Measurements from ENCODE around the gene ILKAP. TPM values are rescaled to one million over a fixed set of nuclear protein-coding genes. Genes with fewer than 3 reads are reported as not detected.

ILKAP gene
- total and polyA plus RNA-seq, 2 donors (not counting 1 experiment from before 2014, with no cell fraction given): 82.5 to 98.6 TPM

DNA sequence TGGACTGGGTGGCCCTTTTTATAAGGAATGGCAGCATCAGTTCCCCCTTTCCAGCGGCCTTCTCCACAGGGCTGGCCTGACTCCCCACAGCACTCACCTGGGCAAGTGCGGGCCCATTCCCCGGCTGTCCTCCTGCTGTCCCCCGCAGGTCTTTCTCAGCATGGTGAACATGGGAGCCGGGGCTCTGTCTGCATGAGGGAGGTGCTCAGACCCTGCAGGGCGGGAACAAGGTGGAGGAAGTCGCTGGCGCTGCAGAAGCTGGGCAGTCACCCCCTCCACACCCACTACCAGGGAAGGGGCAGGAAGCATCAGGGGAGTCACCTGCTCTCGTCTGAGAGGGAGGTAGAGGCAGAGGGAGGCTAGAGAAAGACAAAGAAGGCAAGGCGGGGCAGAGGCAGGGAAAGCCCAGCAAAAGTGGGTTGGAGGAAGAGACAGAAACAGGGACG is 24.1 kb upstream of the ILKAP start:
- H3K4me3 Mint-ChIP-seq: no peak overlapping the region

More for the DNA sequence above, 24.1 kb upstream of the ILKAP start:
- Histone ChIP-seq H3K79me2 (ENCODE audit: control insufficient read depth, insufficient read depth, low read length) (no peaks in the 10 kb centered on the region), H4K20me1 (ENCODE audit: control insufficient read depth, insufficient read depth, low read length, poor library complexity, severe bottlenecking) (no peaks in the 10 kb centered on the region), H3K36me3 (replicated peaks in 1 of 2; ENCODE audit: control extremely low read depth in 1 of 2, control insufficient read depth in 1 of 2, extremely low read depth in 1 of 2, insufficient read depth in 2 of 2, low read length in 1 of 2) (peaks cover 0 to 2% of the 10 kb centered on the region in 2 experiments), H3K9ac (ENCODE audit: low read length) (no peak overlapping the region), H3K4me3 (ENCODE audit: control extremely low read depth in 1 of 5, extremely low read depth in 1 of 5, insufficient read depth in 1 of 5, low read depth in 2 of 5, low read length in 4 of 5) (no peak overlapping the region), H2AFZ (ENCODE audit: insufficient read depth, low read depth, low read length, poor library complexity, severe bottlenecking) (no peak overlapping the region), H3K27ac (ENCODE audit: low read length in 2 of 2) (no peak overlapping the region), H3K27me3 (replicated peaks in 1 of 4; ENCODE audit: control extremely low read depth in 1 of 4, control insufficient read depth in 3 of 4, insufficient read depth in 4 of 4, low read length in 3 of 4) (peaks cover 0 to 5% (median 0%) of the 10 kb centered on the region in 4 experiments), H3K9me3 (ENCODE audit: control extremely low read depth in 1 of 3, control insufficient read depth in 2 of 3, insufficient read depth in 1 of 3, low read length in 2 of 3) (peaks cover 0 to 15% (median 0%) of the 10 kb centered on the region in 3 donors), H3K4me2 (replicated peaks; ENCODE audit: low read depth, low read length, poor library complexity, severe bottlenecking) (no peak overlapping the region), H3K4me1 (ENCODE audit: control insufficient read depth in 2 of 2, insufficient read depth in 2 of 2, low read length in 2 of 2) (peaks cover 7 to 14% of the 10 kb centered on the region in 2 donors)
- no peak for ATAC-seq (ENCODE audit: low read depth)
- Mint-ChIP-seq H3K27me3 (peaks cover 10% of the 10 kb centered on the region), H3K4me1 (peaks cover 17% of the 10 kb centered on the region), H3K9me3 (ENCODE audit: insufficient read depth) (no peaks in the 10 kb centered on the region), H3K27ac (no peak overlapping the region)
- POLR2A ChIA-PET: no interaction called here
- TF ChIP-seq EZH2 (IDR thresholded peaks at IDR 0.05; ENCODE audit: borderline replicate concordance, insufficient read depth, low read depth, low read length, poor library complexity, severe bottlenecking): no peak
- TF ChIP-seq, protein P1, sequence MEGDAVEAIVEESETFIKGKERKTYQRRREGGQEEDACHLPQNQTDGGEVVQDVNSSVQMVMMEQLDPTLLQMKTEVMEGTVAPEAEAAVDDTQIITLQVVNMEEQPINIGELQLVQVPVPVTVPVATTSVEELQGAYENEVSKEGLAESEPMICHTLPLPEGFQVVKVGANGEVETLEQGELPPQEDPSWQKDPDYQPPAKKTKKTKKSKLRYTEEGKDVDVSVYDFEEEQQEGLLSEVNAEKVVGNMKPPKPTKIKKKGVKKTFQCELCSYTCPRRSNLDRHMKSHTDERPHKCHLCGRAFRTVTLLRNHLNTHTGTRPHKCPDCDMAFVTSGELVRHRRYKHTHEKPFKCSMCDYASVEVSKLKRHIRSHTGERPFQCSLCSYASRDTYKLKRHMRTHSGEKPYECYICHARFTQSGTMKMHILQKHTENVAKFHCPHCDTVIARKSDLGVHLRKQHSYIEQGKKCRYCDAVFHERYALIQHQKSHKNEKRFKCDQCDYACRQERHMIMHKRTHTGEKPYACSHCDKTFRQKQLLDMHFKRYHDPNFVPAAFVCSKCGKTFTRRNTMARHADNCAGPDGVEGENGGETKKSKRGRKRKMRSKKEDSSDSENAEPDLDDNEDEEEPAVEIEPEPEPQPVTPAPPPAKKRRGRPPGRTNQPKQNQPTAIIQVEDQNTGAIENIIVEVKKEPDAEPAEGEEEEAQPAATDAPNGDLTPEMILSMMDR (IDR thresholded peaks at IDR 0.05): no peak
- WGBS (ENCODE audit: insufficient coverage): 89% methylated on average over 7 of the region's 11 CpGs
- no peak for DNase-seq
- CTCF ChIA-PET: no interaction called here
- intact Hi-C loops (cut with micrococcal nuclease): no loop called here
